HG03457 (cell line): ENCODE results near the gene MAP4K5.
"Not testable (repeated sequence)": the region's sequence is repeated elsewhere in the genome, so short reads cannot be mapped to it uniquely, and the experiment has no call there.

ENCODE experiments used
- ATAC-seq: cut with Tn5 transposase; IDR thresholded peaks from one replicate; pipeline ENCODE4 v1.9.1; 2021; ENCODE audit warnings: moderate number of reproducible peaks; ENCODE audit not compliant: unreplicated experiment

Gene MAP4K5

GRCh38 chr14:50532502-50533240 is at the start of gene MAP4K5:
TSS of gene MAP4K5 (minus strand) at chr14:50532569. CDS start at chr14:50532049, 520 bp downstream.
- ATAC-seq = peak; percentile 89

- ATAC-seq = no peak
Observed at GRCh38 chr14:50578433-50578832, 46.1 kb upstream of the MAP4K5 start.

- ATAC-seq = no peak
Observed at GRCh38 chr14:50577982-50578381, 45.6 kb upstream of the MAP4K5 start.

GRCh38 chr14:50575769-50576168 is 43.4 kb upstream of the MAP4K5 start:
- no peak for ATAC-seq

GRCh38 chr14:50573862-50574261 is 41.5 kb upstream of the MAP4K5 start:
- ATAC-seq = no peak

GRCh38 chr14:50569714-50570274 is 37.4 kb upstream of the MAP4K5 start:
- no peak for ATAC-seq

GRCh38 chr14:50562841-50563240 is 30.5 kb upstream of the MAP4K5 start:
- ATAC-seq = no peak

GRCh38 chr14:50560931-50561285 is 28.5 kb upstream of the MAP4K5 start:
- ATAC-seq = no peak

- ATAC-seq = no peak
Observed at GRCh38 chr14:50559990-50560930, 27.9 kb upstream of the MAP4K5 start, which contains the start of gene ATL1. TSS of gene ATL1 (plus strand) at chr14:50560145. CDS start at chr14:50560266, 121 bp downstream.

GRCh38 chr14:50552796-50553195 is 20.4 kb upstream of the MAP4K5 start:
- ATAC-seq = not testable (repeated sequence)

GRCh38 chr14:50551877-50552276 is 19.5 kb upstream of the MAP4K5 start:
- no peak for ATAC-seq

GRCh38 chr14:50550294-50550693 is 17.9 kb upstream of the MAP4K5 start:
- ATAC-seq = no peak

GRCh38 chr14:50545618-50546017 is 13.2 kb upstream of the MAP4K5 start:
- no peak for ATAC-seq

GRCh38 chr14:50544911-50545310 is 12.5 kb upstream of the MAP4K5 start:
- no peak for ATAC-seq

GRCh38 chr14:50542941-50543418 is 10.6 kb upstream of the MAP4K5 start:
- no peak for ATAC-seq

GRCh38 chr14:50541159-50541567 is 8.8 kb upstream of the MAP4K5 start:
- ATAC-seq = no peak

GRCh38 chr14:50539051-50539450 is 6.7 kb upstream of the MAP4K5 start:
- ATAC-seq = no peak

GRCh38 chr14:50538034-50538433 is 5.7 kb upstream of the MAP4K5 start:
- ATAC-seq = not testable (repeated sequence)

- no peak for ATAC-seq
Observed at GRCh38 chr14:50534997-50535396, 2.6 kb upstream of the MAP4K5 start.

GRCh38 chr14:50534416-50534815 is 2.0 kb upstream of the MAP4K5 start:
- no peak for ATAC-seq

- ATAC-seq = no peak
Observed at GRCh38 chr14:50533806-50534205, 1.4 kb upstream of the MAP4K5 start.
